Activated naive CD8-positive, alpha-beta T cell treated with anti-CD3 and anti-CD28 coated beads, Interleukin-2, amount 10 ng/mL, durations not matched to agents 7 days and 5 days (primary cell): ENCODE results near the gene RFC2. TPM values are rescaled to one million over a fixed set of nuclear protein-coding genes. Genes with fewer than 3 reads are reported as not detected.
"Not testable (repeated sequence)": the region's sequence is repeated elsewhere in the genome, so short reads cannot be mapped to it uniquely, and the experiment has no call there.

Experiments
- ATAC-seq: fragments of 150-1000 bp; cut with Tn5 transposase; one replicate; pipeline ENCODE4 v1.10.0; 2021; ENCODE audit warnings: low read depth, moderate library complexity
- POLR2A ChIA-PET: fragments of 350-600 bp; sonication (Branson Sonifier 250); formaldehyde crosslinking; loops from one replicate; lab custom pipeline; 2021; ENCODE audit warnings: antibody characterized with exemption; lab: Charles Lee
- DNase-seq: peaks from one replicate; pipeline ENCODE4 v3.0.0; 2021
- H3K27ac Mint-ChIP-seq: one replicate; pipeline ENCODE4 v1.8.0; 2022; ENCODE audit warnings: mild to moderate bottlenecking, mixed read lengths
- H3K27me3 Mint-ChIP-seq: one replicate; pipeline ENCODE4 v1.8.0; 2022; ENCODE audit warnings: mild to moderate bottlenecking, moderate library complexity, mixed read lengths
- H3K36me3 Mint-ChIP-seq: one replicate; pipeline ENCODE4 v1.8.0; 2021; ENCODE audit warnings: mild to moderate bottlenecking, mixed read lengths
- H3K4me1 Mint-ChIP-seq: one replicate; pipeline ENCODE4 v1.8.0; 2021; ENCODE audit warnings: mixed read lengths
- H3K4me3 Mint-ChIP-seq: one replicate; pipeline ENCODE4 v1.8.0; 2022; ENCODE audit warnings: mild to moderate bottlenecking, moderate library complexity, mixed read lengths
- H3K9me3 Mint-ChIP-seq: one replicate; pipeline ENCODE4 v1.8.0; 2021; ENCODE audit warnings: mixed read lengths
- total RNA-seq, 2 experiments: library from RNA; stranded (reverse); gene quantifications; one replicate each; pipeline ENCODE4 v1.2.3, GENCODE V29; 2021

RFC2 gene
- total RNA-seq, 2 experiments from 2014 or later, result 53.0 to 56.6 TPM

GRCh38 chr7:74195968-74196654 lies 58.1 kb downstream of the RFC2 start:
- Mint-ChIP-seq H3K27ac (peak overlapping the region; percentile 70), H3K4me3 (peak overlapping the region; percentile 25), H3K4me1 (peaks cover 15% of the 10 kb centered on the region)
- DNase-seq, H3K9me3 Mint-ChIP-seq, H3K27me3 Mint-ChIP-seq, POLR2A ChIA-PET, H3K36me3 Mint-ChIP-seq, ATAC-seq: not testable (repeated sequence)

- H3K4me1 Mint-ChIP-seq, result peaks cover 15% of the 10 kb centered on the region
- DNase-seq, result peak; percentile 46
- POLR2A ChIA-PET, H3K27me3 Mint-ChIP-seq, H3K36me3 Mint-ChIP-seq, H3K9me3 Mint-ChIP-seq: not testable (repeated sequence)
- H3K4me3 Mint-ChIP-seq, result peak overlapping the region; percentile 57
- peak overlapping the region; percentile 82 for H3K27ac Mint-ChIP-seq
- peak; percentile 75 for ATAC-seq
Measured at GRCh38 chr7:74195139-74195860, 58.9 kb downstream of the RFC2 start.

GRCh38 chr7:74194686-74195085 lies 59.5 kb downstream of the RFC2 start:
- peaks cover 12% of the 10 kb centered on the region for H3K36me3 Mint-ChIP-seq
- H3K27me3 Mint-ChIP-seq, result no peaks in the 10 kb centered on the region
- ATAC-seq (peak; percentile 8), DNase-seq (no peak)
- no peaks in the 10 kb centered on the region for H3K9me3 Mint-ChIP-seq
- peaks cover 15% of the 10 kb centered on the region for H3K4me1 Mint-ChIP-seq
- H3K4me3 Mint-ChIP-seq, result peak overlapping the region; percentile 11
- POLR2A ChIA-PET, result no interaction called here
- peak overlapping the region; percentile 82 for H3K27ac Mint-ChIP-seq

- peaks cover 15% of the 10 kb centered on the region for H3K4me1 Mint-ChIP-seq
- DNase-seq (peak; percentile 17), ATAC-seq (no peak)
- H3K27ac Mint-ChIP-seq, result peak overlapping the region; percentile 15
- POLR2A ChIA-PET, result interaction anchor here (1.6 to 2.4 kb wide), 2 partner anchors 11 to 19 kb away, joined by 4 to 9 read pairs; partner anchors contain the start of gene EIF4H
- H3K4me3 Mint-ChIP-seq, result no peak overlapping the region
- no peaks in the 10 kb centered on the region for H3K9me3 Mint-ChIP-seq
- peaks cover 15% of the 10 kb centered on the region for H3K36me3 Mint-ChIP-seq
- no peaks in the 10 kb centered on the region for H3K27me3 Mint-ChIP-seq
Measured at GRCh38 chr7:74193913-74194312, 60.3 kb downstream of the RFC2 start.

GRCh38 chr7:74193054-74193453 lies 61.1 kb downstream of the RFC2 start:
- H3K4me1 Mint-ChIP-seq, result peaks cover 17% of the 10 kb centered on the region
- ATAC-seq, result no peak
- no peak overlapping the region for H3K4me3 Mint-ChIP-seq
- H3K9me3 Mint-ChIP-seq, result no peaks in the 10 kb centered on the region
- no peaks in the 10 kb centered on the region for H3K27me3 Mint-ChIP-seq
- H3K27ac Mint-ChIP-seq, result peak overlapping the region; percentile 30
- POLR2A ChIA-PET, result interaction anchor here (1.6 to 2.4 kb wide), 2 partner anchors 10 to 18 kb away, joined by 4 to 9 read pairs; partner anchors contain the start of gene EIF4H
- DNase-seq, result peak; percentile 8
- H3K36me3 Mint-ChIP-seq, result peaks cover 18% of the 10 kb centered on the region

GRCh38 chr7:74191231-74191630 lies 63.0 kb downstream of the RFC2 start:
- no peaks in the 10 kb centered on the region for H3K27me3 Mint-ChIP-seq
- POLR2A ChIA-PET, result interaction anchor here (0.7 kb wide), 2 partner anchors 10 to 15 kb away, joined by 3 to 4 read pairs; no protein-coding TSS in a partner anchor
- no peak for ATAC-seq

GRCh38 chr7:74190259-74190658 lies 63.9 kb downstream of the RFC2 start:
- ATAC-seq (no peak), DNase-seq (no peak)
- H3K36me3 Mint-ChIP-seq, result peaks cover 20% of the 10 kb centered on the region
- POLR2A ChIA-PET, result interaction anchor here (1.1 kb wide), 1 partner anchor 16 kb away, joined by 3 read pairs; the partner anchor contains the start of gene EIF4H
- H3K27me3 Mint-ChIP-seq, result no peaks in the 10 kb centered on the region
- no peak overlapping the region for H3K27ac Mint-ChIP-seq
- no peaks in the 10 kb centered on the region for H3K9me3 Mint-ChIP-seq
- peaks cover 24% of the 10 kb centered on the region for H3K4me1 Mint-ChIP-seq
- H3K4me3 Mint-ChIP-seq, result no peak overlapping the region

More at GRCh38 chr7:74191231-74191630, 63.0 kb downstream of the RFC2 start:
- H3K27ac Mint-ChIP-seq, result no peak overlapping the region
- no peaks in the 10 kb centered on the region for H3K9me3 Mint-ChIP-seq
- peaks cover 21% of the 10 kb centered on the region for H3K36me3 Mint-ChIP-seq
- no peak overlapping the region for H3K4me3 Mint-ChIP-seq
- peaks cover 23% of the 10 kb centered on the region for H3K4me1 Mint-ChIP-seq
- DNase-seq, result peak; percentile 11

GRCh38 chr7:74187915-74188675 lies 66.1 kb downstream of the RFC2 start:
- Mint-ChIP-seq H3K36me3 (peaks cover 20% of the 10 kb centered on the region), H3K9me3 (no peaks in the 10 kb centered on the region), H3K4me1 (peaks cover 28% of the 10 kb centered on the region), H3K27ac (no peak overlapping the region), H3K27me3 (no peaks in the 10 kb centered on the region), H3K4me3 (no peak overlapping the region)
- ATAC-seq (no peak), DNase-seq (no peak)
- POLR2A ChIA-PET, result no interaction called here

- Mint-ChIP-seq H3K27me3 (no peaks in the 10 kb centered on the region), H3K4me3 (peak overlapping the region; percentile 22), H3K36me3 (peaks cover 19% of the 10 kb centered on the region), H3K9me3 (no peaks in the 10 kb centered on the region), H3K4me1 (peaks cover 44% of the 10 kb centered on the region), H3K27ac (peak overlapping the region; percentile 30)
- POLR2A ChIA-PET, result no interaction called here
- no peak for ATAC-seq
- DNase-seq, result no peak
Measured at GRCh38 chr7:74185636-74186035, 68.6 kb downstream of the RFC2 start.

- no peak for ATAC-seq
- Mint-ChIP-seq H3K4me3 (peak overlapping the region; percentile 15), H3K9me3 (no peaks in the 10 kb centered on the region), H3K36me3 (peaks cover 13% of the 10 kb centered on the region), H3K4me1 (peaks cover 47% of the 10 kb centered on the region), H3K27me3 (no peaks in the 10 kb centered on the region), H3K27ac (no peak overlapping the region)
- no peak for DNase-seq
- POLR2A ChIA-PET, result no interaction called here
Measured at GRCh38 chr7:74185016-74185415, 69.2 kb downstream of the RFC2 start.

- peak overlapping the region; percentile 52 for H3K27ac Mint-ChIP-seq
- H3K36me3 Mint-ChIP-seq, result peaks cover 13% of the 10 kb centered on the region
- peak; percentile 70 for ATAC-seq
- POLR2A ChIA-PET, result interaction anchor here (1.1 to 1.7 kb wide), 3 partner anchors 9 to 116 kb away, joined by 4 to 6 read pairs (median 4); no protein-coding TSS in a partner anchor
- H3K9me3 Mint-ChIP-seq, result no peaks in the 10 kb centered on the region
- DNase-seq, result no peak
- H3K4me1 Mint-ChIP-seq, result peaks cover 51% of the 10 kb centered on the region
- no peak overlapping the region for H3K4me3 Mint-ChIP-seq
- H3K27me3 Mint-ChIP-seq, result no peaks in the 10 kb centered on the region
Measured at GRCh38 chr7:74183653-74184450, 70.3 kb downstream of the RFC2 start.

- Mint-ChIP-seq H3K9me3 (no peaks in the 10 kb centered on the region), H3K4me3 (no peak overlapping the region), H3K27me3 (no peaks in the 10 kb centered on the region), H3K36me3 (peaks cover 14% of the 10 kb centered on the region), H3K27ac (peak overlapping the region; percentile 30), H3K4me1 (peaks cover 52% of the 10 kb centered on the region)
- ATAC-seq, result no peak
- POLR2A ChIA-PET, result interaction anchor here (1.1 to 1.7 kb wide), 3 partner anchors 8 to 116 kb away, joined by 4 to 6 read pairs (median 4); no protein-coding TSS in a partner anchor
- DNase-seq, result no peak
Measured at GRCh38 chr7:74183142-74183541, 71.1 kb downstream of the RFC2 start.
